Epithelial cell of esophagus (primary cell): ENCODE measurements around the gene TNC.
A peak's percentile ranks its signal among the peaks of the same experiment; 100 is the strongest.

Experiments used
- DNase-seq: peaks from one replicate; pipeline ENCODE4 v3.0.0; 2010; ENCODE audit warnings: low read depth
- H3K4me3 ChIP-seq: 2 replicates; pipeline ENCODE4 v1.5.1; 2011; ENCODE audit warnings: mild to moderate bottlenecking, low read length, control low read depth
- CTCF ChIP-seq: IDR thresholded peaks from 2 replicates; pipeline ENCODE4 v1.5.1; 2011; ENCODE audit warnings: low read depth, mild to moderate bottlenecking, low read length, control low read depth, inconsistent platforms; ENCODE audit not compliant: insufficient read depth; ENCODE audit errors: missing control alignments

Gene TNC

DNA sequence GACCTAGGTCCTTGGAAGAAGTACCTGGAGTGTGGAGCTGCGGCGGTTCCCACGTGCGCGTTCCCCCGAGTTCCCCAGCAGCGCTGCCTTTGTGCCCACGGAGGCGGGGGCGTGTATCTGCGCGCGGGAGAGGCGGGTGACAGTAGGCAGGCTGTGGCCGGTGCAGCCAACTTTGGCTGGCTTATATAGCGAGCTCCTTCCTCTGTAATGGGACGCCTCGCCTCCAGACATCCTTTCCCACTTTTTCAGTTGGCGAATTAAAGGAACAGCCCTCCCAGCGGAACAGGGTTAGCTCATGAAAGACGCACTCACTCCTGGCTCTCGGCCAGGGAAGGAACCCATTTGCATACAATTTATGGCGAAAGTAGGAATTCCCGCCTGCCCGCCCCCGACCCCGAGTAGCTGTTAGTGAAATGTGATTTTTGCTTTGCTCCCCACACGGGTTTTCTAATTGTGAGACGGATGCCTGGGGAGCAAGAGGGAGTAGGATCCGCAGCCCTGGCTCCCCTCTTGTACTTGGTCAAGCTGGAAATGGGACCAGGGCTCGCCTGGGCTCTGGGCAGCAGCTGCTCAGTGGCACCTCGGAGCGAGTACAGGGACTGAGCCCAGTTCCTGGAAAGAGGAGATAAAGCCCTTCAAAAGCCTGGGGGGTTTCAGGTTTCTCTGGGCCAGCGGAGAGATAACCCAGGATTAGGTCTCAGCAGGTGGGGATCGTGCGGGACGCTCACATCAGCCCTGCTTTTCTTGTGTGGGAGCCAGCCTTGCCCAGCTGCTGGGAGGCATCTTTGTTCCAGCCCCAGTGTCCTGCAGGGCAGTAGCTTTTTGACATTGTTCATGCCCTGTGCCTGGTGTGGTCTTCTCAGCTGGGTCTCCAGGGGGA is at the start of gene TNC:
Gene TNC, minus strand, starts transcription at position 159 of the 880 bp plus-strand sequence. CDS start 27,139 bp downstream, outside the sequence.
- H3K4me3 ChIP-seq = peak within 1 kb of the TSS; percentile 34
- peak; percentile 89 for DNase-seq
- TF ChIP-seq CTCF = no peak

GRCh38 chr9:115167175-115167574 is 49.2 kb upstream of the TNC start:
- TF ChIP-seq CTCF = no peak
- peak; percentile 86 for DNase-seq
- no peak overlapping the region for H3K4me3 ChIP-seq

DNA sequence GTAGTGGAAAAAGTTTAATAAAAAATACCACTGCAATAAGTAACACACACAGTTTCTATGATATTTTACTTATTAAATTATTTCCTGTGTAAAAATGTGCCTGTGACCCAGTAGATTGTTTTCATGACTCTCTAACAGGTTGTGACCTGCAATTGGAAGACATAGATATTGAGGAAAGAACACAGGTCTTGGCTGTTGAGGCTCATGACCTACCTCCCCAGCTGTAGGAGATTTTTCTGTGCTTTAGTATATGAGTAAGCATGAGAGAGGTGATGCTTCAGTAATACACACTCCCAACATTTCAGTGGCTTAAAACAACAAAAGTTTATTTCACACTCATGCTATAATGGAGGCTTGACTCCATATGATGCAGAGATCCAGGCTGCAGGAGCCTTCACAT is 47.3 kb upstream of the TNC start:
- H3K4me3 ChIP-seq = no peak overlapping the region
- peak; percentile 40 for DNase-seq
- TF ChIP-seq CTCF = no peak

DNA sequence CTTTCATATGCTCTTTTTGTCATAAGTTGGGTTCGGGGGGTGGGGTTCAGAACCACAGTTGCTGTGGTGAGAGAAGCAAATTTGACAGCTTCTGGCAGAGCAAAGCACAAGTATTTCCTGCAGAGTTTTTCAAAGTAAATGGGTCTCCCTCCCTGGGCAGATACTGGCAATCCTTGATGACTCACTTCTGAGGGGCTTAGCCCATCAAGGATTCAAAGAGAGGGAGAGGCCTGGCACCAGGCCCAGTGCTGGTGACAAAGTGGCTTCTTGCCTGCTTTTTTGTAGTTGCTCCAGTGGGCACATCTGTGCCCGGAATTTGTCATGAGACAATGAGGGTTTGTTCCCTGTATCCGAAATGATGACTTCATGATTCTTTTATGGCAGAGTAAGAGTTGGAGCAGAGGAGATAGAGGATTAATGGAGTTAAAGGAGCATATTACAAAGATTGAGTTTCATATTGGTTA is 46.6 kb upstream of the TNC start:
- DNase-seq = peak; percentile 37
- no peak for TF ChIP-seq CTCF
- H3K4me3 ChIP-seq = no peak overlapping the region

DNA sequence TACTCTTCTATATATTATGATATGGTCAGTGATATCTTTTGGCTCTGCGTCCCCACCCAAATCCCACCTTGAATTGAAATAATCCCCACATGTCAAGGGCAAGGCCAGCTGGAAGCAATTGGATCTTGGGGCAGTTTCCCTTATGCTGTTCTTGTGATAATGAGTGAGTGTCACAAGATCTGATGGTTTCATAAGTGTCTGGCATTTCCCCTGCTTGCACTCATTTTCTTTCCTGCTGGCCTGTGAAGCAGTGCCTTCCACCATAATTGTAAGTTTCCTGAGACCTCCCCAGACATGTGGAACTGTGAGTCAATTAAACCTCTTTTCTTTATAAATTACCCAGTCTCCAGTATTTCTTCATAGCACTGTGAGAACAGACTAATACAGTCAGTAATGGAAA is 45.0 kb upstream of the TNC start:
- DNase-seq = no peak
- no peak overlapping the region for H3K4me3 ChIP-seq
- no peak for TF ChIP-seq CTCF

- H3K4me3 ChIP-seq = no peak overlapping the region
- DNase-seq = no peak
- no peak for TF ChIP-seq CTCF
Observed at GRCh38 chr9:115161446-115161845, 43.5 kb upstream of the TNC start.
